Choroid plexus epithelial cell (primary cell): ENCODE data around the gene RAB36.
A peak's percentile ranks its signal among the peaks of the same experiment; 100 is the strongest.

Source experiments
- DNase-seq: peaks from one replicate; pipeline ENCODE4 v3.0.0-alpha.2; 2010; ENCODE audit warnings: low read depth
- H3K4me3 ChIP-seq: 2 replicates; pipeline ENCODE4 v1.5.1; 2011; ENCODE audit warnings: low read depth, mild to moderate bottlenecking, control low read depth, low read length, moderate library complexity
- CTCF ChIP-seq: conservative IDR thresholded peaks from 2 replicates; pipeline ENCODE4 v1.5.1; 2011; ENCODE audit warnings: low read depth, mild to moderate bottlenecking, control low read depth, inconsistent platforms, low read length, moderate library complexity

RAB36 gene

DNA sequence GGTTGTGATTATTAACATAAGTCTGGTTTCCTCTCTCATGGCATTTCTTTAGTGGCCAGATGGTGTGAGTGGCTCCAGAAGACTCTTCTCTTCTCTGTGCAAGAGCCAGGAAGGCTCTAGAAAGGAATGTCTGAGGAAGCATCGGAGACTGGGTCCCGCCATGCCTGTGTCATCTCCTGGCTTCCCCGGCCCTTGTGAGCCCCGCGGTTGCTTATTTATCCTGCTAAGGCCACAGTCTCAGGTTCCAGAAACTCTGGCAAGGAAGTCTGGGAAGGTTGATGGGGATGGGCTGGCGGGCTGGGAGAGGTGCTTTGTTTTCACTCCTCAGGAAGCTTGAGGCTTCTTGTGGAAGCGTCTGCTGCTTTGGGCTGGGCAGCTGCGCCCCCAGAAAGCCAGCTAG is 53.9 kb downstream of the RAB36 start:
- peak; percentile 38 for DNase-seq
- no peak for TF ChIP-seq CTCF
- no peak overlapping the region for H3K4me3 ChIP-seq

DNA sequence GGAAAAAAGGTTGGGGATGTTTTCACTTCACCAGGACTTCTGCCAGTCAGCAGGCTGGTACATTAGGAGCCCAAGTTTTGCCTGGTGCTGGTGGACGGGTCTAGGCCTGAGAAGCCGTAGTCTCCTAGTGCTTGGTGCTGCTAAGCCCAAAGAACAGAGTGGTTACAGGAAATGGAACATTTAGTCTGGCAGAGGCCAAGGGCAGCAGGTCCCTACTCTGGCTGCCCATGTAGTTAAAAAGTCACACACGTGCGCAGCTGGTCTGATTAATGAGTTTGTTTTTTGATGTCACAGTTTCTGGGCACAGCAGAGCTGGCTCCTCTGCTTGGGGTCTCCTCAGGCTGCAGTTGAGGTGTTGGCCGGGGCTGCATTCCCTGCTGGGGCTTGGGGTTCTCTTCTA is 55.6 kb downstream of the RAB36 start:
- DNase-seq: no peak
- TF ChIP-seq CTCF: no peak
- H3K4me3 ChIP-seq: no peak overlapping the region

- no peak for DNase-seq
- no peak overlapping the region for H3K4me3 ChIP-seq
- TF ChIP-seq CTCF: no peak
These were observed 57.7 kb downstream of the RAB36 start for GRCh38 chr22:23202812-23203451.

DNA sequence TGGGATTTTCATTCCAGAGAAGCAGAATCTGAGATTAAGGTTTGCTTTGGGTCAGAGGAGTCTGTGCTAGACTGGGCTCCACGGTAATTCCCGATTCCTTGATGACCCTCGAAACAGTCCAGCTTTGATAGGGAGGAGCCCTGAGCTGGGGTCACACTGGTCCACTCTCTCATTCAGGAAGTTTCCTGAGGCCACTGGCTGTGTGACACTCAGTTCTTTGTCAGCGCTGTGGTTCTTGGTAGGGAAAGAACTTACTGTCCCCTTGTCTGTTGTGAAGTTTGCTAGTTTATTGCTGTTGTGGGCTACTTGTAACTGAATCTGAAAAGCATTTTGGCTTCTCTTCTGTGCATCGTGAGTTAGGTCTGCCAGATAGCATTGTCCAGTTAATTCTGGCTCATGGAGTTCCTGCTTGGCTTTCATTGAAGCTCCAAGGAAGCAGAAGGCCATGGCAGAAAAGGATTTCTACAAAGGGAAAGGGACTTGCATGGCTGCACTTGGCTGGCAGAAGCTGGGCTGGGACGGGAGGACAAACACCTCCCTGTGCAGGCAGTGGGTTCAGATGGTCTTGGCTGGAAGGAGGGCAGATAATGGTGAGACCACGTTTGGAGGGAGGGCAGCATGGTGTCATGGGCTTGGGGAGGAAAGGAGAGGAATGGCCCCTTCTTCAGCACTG is 58.3 kb downstream of the RAB36 start:
- DNase-seq: no peak
- no peak for TF ChIP-seq CTCF
- H3K4me3 ChIP-seq: no peak overlapping the region

- no peak overlapping the region for H3K4me3 ChIP-seq
- no peak for TF ChIP-seq CTCF
- DNase-seq: no peak
These were observed 58.8 kb downstream of the RAB36 start for GRCh38 chr22:23204125-23204488.

DNA sequence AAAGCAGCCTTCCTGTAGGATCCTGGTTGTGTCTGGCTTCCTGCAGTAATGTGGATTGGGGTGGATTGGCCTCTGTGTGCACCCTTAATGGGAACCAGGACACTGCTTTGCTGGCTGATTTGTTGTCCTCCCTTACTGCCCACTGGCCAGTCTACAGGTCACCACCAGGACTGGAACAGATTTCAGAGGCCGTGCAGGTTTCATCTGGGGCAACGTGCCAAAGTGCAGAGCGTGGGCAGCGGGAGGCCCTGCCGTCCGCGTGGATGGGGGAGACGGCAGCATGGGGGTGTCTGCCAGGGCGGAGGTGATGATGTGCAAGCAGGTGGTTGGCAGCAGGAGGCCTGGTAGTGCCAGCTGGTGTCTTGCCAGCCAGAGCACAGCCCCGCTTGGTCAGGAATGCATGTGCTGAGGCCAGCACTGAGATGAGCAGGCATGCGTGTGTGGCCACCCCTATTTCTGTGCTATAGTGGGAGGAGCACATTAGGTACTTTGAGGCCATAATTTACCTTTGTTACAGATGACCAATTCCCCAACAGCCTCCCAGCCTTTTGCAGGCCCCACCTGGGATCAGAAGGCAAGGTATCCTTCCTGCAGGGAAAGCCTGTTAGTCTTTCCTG is 59.4 kb downstream of the RAB36 start:
- no peak for TF ChIP-seq CTCF
- H3K4me3 ChIP-seq: no peak overlapping the region
- no peak for DNase-seq
